ENCODE results near the gene RIMBP3B.
"Not testable (repeated sequence)": the region's sequence is repeated elsewhere in the genome, so short reads cannot be mapped to it uniquely, and the experiment has no call there.

- TF ChIP-seq CTCF, POLR2A (IDR thresholded peaks at IDR 0.05): not testable (repeated sequence)
These were observed 6.5 kb downstream of the RIMBP3B start for GRCh38 chr22:21390013-21390412.
